Cardiac fibroblast (primary cell): Measurements from ENCODE around the gene NAT16.

Experiments used
- DNase-seq, 2 donors: peaks; one replicate each; pipeline versions ENCODE4 v3.0.0 to v3.0.0-alpha.2; 2010; ENCODE audit warnings: low read depth in 2 of 2
- H3K4me3 ChIP-seq, 2 donors: replicated peaks in 1 of 2; 1 replicate in 1 of 2; 2 replicates in 1 of 2; pipeline ENCODE4 v1.5.1; 2011; ENCODE audit warnings: low read depth in 2 of 2, low read length in 2 of 2, mild to moderate bottlenecking in 2 of 2, moderate library complexity in 1 of 2
- CTCF ChIP-seq: IDR thresholded peaks from one replicate; pipeline ENCODE4 v1.5.1; 2011; ENCODE audit warnings: low read depth, mild to moderate bottlenecking, low read length, inconsistent platforms

Gene NAT16

GRCh38 chr7:101128040-101128834 is 51.9 kb downstream of the NAT16 start:
- DNase-seq, result peak; percentile 63 to 71
- TF ChIP-seq CTCF, result no peak
- H3K4me3 ChIP-seq, result peak overlapping the region; percentile 61 to 95

- peak in 1 of 2 donors; percentile 51 for DNase-seq
- peak overlapping the region; percentile 61 to 95 for H3K4me3 ChIP-seq
- TF ChIP-seq CTCF, result no peak
Observed at GRCh38 chr7:101127460-101128039, 52.5 kb downstream of the NAT16 start.

GRCh38 chr7:101126651-101127459 is 53.2 kb downstream of the NAT16 start, which contains the start of gene SERPINE1:
SERPINE1 (plus strand) TSS chr7:101127104; CDS start chr7:101128394, 1,290 bp downstream.
- H3K4me3 ChIP-seq, result peak within 1 kb of the TSS; percentile 61 to 95
- TF ChIP-seq CTCF, result peak; percentile 9
- peak; percentile 100 for DNase-seq

GRCh38 chr7:101125989-101126650 is 54.0 kb downstream of the NAT16 start:
- peak; percentile 89 to 98 for DNase-seq
- H3K4me3 ChIP-seq, result peak overlapping the region; percentile 39 to 61
- no peak for TF ChIP-seq CTCF

GRCh38 chr7:101124376-101125056 is 55.6 kb downstream of the NAT16 start:
- no peak overlapping the region for H3K4me3 ChIP-seq
- DNase-seq, result peak; percentile 89 to 92
- no peak for TF ChIP-seq CTCF

- TF ChIP-seq CTCF, result no peak
- H3K4me3 ChIP-seq, result no peak overlapping the region
- DNase-seq, result no peak
Observed at GRCh38 chr7:101123703-101124068, 56.4 kb downstream of the NAT16 start.
